GM19452 (cell line): Measurements from ENCODE around the gene CHKA.

Experiments
- ATAC-seq: cut with Tn5 transposase; IDR thresholded peaks from one replicate; pipeline ENCODE4 v1.9.1; 2021; ENCODE audit not compliant: unreplicated experiment

The CHKA gene

DNA sequence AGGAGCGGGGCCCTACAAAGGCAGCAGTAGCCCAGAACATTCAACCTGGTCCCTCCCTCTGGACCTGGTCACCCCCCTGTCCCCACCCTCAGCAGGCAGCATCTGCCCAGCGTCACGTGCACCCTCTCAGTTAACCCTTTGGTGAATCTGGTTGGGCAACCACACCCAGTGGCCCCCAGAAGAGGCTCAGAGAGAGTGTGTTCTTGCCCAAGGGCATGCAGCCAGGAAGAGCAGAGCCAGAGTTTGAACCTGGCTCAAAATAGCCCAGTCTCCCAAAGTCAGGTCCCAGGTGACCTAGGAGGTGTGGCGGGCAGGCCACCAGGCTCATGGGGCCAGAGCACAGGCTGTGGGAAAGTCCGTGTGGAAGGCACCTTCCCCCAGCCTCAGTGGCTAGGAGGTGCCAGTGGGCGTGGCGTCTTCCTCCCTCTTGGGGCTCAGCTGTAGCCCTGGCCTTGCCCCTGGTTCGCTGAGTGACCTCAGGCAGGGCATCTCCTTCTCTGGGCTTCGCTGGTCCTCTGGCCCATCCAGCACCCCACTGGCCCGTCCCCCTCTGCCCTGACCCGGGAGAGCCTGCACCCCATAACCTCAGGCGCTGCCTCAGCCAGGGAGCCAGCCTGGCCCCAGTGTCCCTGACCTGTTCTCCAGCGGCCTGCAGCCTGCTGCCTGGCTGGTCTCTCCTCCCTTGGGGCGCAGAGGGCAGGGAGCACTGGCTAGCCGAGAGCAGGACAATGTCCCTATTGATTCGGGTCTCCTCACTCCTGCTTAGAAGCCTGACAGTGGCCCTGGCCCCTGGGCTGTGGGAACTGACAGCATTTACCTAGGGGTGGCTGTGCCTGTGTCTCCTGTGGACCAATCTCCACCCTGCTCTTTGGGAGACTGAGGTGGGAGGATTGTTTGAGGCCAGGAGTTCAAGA, 104.0 kb downstream of the CHKA start:
- no peak for ATAC-seq

- no peak for ATAC-seq
Observed at GRCh38 chr11:68016161-68016903, 104.9 kb downstream of the CHKA start.

GRCh38 chr11:68015467-68015866, 105.7 kb downstream of the CHKA start:
- no peak for ATAC-seq

GRCh38 chr11:68014947-68015447, 106.2 kb downstream of the CHKA start:
- ATAC-seq: no peak

- ATAC-seq: no peak
Observed at GRCh38 chr11:68014157-68014946, 106.8 kb downstream of the CHKA start.

DNA sequence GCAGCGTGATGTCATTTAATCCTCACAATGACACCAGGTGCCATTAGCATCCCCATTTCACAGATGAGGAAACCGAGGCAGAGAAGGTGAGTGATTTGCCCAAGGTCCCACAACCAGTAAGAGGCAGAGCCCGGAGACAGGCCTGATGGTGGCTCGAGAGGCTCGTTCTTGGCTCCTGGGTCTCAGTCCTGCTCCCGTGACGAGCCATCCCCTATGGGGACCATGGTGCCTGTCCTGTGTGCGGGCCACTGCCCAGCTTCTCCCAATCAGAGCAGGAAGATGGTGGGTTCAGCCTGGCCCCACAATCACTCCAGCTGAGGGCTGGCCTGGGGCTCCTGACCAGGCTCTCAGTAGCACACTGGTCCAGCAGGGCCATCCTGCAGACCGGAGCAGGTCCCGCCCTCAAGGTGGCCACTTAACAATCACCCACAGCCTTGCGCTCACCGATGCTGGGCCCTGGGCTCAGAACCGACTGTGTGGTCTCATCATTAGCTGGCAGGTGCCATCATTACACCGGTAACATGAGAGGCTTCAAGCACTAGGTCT, 107.5 kb downstream of the CHKA start:
- no peak for ATAC-seq

DNA sequence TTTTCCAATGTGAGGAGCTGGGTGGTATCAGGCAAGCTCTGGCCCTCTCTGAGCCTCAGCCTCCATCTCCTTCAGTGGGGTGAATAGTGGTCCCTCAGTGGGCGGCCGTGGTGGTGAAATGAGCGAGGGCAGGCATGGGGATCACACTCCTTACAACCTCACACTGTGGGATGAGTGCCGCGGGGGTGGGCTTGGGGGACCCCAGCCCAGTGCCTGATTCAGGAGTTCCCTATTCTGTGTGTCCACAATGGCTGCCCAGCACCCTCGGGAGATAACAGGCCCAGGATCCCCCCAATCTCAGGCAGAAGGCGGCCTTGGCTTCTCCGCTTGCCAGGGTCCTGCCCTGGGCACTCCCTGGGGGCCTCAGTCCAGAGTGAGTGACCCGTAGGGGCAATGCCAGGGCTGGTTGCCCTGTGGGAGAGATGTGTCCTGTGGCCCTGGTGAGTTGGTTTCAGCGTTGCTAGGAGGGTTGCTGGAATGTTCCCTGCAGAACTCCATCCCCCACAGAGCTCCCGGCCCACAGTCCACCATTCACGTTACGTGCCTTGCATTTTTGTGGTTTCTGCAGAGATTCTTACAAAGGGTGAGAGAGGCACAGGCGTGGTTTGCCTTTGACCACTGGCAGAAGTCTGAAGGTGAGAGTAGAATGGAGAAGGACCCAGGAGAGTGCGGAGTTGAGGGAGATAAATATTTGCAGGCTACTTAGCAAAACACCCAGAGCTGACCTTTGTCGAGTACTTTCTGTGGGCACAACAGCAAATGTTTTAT, 108.2 kb downstream of the CHKA start:
- ATAC-seq: no peak

DNA sequence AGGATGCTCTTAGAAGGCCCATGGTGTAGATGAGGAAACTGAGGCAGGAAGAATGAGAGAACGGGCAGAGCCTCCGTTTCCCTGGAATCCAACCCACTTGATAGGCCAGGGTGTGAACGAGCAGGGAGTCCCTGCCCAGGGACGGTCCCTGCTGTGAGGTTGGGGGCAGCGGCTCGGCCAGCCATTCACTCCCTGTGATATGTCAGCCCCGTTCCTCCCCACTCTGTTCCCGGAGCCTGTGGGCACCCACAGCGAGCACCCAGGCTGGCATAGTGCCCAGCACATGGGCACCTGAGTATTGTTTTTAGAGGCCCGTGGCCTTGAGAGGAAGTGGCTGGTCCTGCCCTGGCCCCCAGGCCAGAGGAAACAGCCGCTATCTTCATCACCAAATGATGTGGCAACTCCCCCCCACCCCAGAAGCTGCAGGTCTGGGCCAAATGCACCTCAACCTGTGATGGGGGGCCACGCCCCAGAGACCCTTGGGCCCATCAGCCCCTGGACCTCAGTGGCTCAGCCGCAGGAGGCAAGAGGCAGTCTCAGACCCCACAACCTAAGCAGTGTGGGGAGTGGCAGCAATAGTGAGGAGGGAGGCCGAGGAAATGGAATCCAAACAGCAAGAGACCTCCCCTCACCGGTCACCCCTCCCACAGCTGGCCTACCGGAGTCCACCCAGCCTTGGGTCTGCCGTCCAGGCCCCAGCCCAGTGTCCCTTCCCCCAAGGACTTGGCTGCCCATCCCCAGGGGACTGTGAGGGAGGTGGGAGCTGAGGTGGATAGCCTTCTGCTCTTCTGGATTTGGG, 108.9 kb downstream of the CHKA start:
- no peak for ATAC-seq

DNA sequence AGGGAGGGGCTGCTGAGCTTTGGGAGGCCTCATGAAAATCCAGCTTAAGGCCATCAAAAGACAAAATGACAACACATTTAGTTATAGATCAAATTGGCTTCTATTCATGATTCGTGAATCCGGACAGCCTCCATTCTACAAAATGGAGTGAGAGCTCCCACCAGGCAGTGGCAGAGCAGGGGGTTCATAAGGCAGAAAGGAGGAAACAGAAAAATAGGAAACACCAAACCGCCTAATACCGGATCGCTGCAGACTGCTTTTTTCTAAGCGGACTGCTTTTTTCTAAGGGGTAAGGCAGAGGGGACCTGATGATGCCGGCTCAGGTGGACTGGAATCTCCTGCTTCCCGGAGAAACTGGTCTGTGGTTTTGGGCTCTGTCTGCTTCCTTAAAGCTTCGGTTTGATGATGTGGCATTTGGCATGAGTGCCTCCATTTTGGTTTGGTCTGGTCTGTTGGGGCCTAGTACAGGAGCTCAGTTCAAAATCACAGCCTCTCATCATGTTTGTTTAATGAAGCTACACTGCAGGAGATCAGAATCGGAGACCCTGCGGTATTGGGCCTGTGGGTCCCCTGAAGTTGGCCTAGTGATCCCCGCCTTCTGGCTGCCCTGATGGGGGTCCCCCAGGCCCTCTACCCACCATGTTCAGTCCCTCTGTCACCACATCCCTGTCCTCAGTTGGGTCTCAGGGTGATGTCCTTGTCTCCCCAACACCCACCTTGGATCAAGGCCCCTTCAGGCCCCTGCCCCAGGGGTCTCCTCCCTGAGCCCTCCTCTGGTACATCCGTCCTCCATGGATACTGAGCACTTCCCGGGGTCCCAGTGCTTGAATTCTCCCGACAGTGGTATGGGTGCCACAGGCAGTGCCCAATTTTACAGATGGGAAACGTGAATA, 109.9 kb downstream of the CHKA start:
- ATAC-seq: no peak

DNA sequence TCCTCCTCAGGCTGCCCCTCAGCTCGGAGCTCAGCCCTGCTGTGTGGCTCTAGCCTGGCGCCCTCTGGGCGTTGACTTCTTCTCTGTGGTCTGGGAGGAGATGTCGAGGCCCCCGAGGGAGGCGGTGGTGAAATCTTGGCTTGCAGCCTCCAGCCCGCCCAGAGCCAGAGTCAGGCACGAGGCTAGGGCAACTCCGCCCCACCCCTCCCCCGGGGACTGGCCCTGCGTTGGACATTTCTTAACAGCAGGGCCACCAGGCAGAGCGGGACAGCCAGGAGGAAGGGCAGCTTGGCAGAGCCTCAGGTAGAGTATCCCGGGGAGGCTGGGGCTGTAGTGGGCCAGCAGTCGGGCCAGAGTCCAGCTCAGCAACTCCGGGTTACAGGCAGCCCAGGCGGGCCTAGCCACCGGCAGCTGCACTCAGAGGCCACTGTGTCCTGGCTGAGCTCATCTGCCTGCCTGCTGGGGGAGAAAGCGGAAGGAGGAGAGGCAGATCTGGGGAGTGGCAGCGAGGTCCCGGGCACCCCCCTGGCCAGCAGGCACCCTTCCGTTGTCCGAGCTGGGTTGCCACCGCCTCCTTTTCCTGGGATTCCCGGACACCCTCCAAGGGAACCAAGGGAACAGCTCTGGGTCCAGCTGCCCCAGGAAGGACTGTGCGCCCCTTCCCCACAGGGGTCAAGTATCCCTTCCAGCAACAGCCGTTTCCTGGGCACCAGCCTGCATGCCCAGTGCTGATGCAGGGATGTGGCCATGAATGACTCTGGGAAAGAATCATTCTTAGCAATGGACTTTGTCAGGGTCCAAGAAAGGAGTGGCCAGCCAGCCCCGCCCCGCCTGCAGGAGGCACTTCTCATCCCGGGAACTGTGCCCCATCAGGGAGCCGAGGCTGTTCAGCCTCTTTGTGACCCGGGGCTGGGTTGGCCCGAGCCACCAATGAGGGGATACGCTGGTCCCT, 110.8 kb downstream of the CHKA start, which contains the start of gene ALDH3B1:
Gene ALDH3B1, plus strand, starts transcription at position 238 of the 952 bp plus-strand sequence. CDS start 4,971 bp downstream, outside the sequence.
- no peak for ATAC-seq

DNA sequence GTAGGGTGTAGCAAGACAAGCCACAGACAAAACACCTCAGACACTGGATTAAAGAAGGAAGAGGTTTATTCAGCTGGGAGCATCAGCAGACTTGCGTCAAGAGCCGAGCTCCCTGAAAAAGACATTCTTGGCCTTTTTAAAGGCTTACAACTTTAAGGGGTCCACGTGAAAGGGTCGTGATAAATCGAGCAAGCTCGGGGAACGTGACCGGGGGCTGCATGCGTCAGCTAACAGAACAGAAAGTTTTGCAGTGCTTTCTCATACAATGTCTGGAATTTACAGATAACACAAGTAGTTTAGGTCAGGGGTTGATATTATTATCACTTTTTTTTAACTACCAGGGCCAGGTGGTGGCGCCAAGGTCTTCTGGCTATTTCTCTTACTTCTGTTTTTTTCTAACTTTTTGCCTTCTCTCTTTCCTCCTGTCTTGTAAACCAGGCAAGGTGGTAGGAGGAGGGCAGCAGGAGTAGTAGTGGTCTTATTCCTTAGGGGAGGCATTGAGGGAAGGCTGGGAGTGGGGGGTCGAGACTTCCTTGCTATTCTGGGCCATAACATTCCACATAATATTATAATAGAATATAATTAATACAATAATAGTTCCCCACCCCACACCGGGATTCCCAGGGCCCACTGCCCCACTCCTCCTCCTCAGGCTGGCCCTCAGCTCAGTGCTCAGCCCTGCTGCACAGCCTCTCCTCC, 111.6 kb downstream of the CHKA start:
- ATAC-seq: no peak

DNA sequence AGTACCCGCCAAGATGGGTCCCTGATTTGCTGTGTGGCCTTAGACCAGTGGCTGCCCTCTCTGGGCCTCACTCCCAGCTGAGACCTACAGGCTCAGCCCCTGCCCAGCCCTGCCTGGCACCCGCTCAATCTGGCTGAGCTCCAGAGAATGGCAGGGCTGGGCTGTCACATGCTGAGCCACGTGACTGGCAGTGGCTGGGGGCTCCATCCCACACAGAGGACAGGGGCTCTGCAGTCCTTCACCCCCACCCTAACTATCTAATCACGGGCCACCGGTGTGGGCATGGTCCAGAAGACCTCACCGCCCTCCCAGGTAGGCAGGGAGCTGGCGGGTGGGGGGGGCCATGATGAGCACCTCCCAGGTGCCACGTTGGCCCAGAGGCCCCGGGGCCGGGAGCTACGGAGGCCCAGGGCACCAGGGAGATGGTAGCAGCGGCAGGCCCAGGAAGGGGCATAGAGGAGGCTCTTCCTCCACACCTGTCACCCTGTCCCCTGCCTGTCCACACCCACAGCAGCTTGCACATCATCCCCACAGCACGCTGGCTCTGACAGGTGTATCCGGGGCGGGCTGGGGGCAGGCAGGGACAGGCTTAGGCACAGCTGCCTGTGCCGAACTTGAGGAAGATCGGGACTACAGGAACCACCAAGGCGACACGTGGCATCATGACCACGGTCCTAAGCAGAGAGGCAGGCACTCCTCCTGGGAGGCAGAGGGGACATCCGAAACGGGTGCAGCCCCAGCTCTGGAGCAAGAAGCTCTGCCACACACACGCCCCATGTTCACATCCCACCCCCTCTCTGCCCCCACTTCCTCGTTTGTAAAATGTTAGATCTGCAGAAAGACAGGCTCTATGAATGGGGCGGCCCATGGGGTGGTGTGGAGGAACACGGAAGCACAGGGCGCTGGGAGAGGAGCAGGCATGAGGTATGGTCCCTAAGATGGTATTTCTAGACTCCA, 112.5 kb downstream of the CHKA start:
- ATAC-seq: no peak

- no peak for ATAC-seq
Observed at GRCh38 chr11:68007498-68008380, 113.4 kb downstream of the CHKA start.

DNA sequence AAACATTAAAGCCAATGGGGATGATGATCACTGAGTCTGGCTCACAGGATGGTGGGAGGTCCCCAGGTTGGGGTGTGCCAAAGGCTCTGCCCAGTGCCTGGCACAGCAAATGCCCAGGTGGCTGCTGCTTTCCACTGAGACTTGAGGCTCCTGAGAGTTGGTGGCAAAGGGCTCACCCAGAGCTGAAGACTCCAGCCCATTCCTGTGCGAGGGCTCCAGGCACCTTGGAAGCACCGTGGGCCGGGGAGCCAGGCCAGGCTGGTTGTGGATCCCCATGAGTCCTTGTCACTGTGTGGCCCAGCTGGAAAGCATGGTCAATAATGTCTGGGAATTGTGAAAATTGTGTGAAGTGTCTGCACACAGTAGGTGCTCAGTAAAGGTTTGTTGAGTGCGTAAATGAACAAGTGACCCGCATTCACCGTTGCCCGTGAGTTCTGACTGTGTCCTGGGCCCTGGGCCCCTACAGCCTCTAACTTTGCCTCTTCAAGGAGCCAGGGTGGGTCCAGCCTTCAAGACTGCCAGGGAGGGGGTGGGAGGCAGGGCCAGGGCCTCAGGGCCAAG, 114.5 kb downstream of the CHKA start:
- no peak for ATAC-seq
